ENCODE measurements around the gene CUEDC2.

The CUEDC2 gene

DNA sequence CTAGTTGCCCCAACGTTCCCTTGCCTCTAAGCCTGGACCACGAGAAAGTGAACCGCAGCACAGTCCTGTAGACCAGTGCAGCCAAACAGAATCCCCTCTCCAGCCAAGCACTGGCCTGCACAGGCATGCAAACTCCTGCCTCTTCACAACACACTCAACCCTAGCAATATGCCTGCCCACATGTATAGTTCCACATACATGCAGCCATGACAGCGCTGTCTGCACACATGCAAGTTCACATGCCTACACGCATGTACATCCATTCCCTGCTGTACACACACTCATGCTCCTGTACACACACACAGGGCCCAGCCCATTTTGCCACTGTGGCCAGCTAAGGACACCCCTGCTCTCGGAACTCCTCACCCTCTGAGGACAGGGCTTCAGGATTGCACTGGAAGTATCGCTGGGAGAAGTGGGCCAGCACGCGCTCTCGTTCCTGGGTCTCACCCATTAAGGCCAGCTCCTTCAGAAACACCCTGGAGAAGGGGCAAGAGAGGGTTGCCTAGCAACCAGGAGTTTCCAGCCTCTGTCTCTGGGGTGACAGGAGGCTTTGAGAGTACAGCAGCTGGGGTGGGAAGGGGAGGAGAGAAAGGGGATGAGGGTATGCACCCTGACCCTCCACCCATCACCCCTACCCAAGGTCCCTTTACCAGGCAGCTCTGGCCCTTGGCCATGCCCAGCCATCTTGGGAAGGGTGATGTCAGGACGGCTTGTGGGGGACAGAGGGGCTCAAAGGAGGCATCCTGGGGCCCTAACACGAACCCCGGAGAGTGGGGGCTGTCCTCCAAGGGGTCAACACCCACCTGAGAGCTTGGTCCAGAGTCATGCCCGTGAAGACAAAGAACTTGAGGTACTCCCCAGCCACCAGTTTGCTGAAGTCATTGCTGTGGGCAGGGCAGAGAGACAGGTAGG, 20.8 kb downstream of the CUEDC2 start:
- TF ChIP-seq, protein P1, sequence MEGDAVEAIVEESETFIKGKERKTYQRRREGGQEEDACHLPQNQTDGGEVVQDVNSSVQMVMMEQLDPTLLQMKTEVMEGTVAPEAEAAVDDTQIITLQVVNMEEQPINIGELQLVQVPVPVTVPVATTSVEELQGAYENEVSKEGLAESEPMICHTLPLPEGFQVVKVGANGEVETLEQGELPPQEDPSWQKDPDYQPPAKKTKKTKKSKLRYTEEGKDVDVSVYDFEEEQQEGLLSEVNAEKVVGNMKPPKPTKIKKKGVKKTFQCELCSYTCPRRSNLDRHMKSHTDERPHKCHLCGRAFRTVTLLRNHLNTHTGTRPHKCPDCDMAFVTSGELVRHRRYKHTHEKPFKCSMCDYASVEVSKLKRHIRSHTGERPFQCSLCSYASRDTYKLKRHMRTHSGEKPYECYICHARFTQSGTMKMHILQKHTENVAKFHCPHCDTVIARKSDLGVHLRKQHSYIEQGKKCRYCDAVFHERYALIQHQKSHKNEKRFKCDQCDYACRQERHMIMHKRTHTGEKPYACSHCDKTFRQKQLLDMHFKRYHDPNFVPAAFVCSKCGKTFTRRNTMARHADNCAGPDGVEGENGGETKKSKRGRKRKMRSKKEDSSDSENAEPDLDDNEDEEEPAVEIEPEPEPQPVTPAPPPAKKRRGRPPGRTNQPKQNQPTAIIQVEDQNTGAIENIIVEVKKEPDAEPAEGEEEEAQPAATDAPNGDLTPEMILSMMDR (IDR thresholded peaks at IDR 0.05; ENCODE audit: low read depth, low read length, poor library complexity, severe bottlenecking): no peak
- TF ChIP-seq EZH2phosphoT487 (IDR thresholded peaks at IDR 0.05; ENCODE audit: borderline replicate concordance, low read length): no peak
- Histone ChIP-seq H3K9me3 (ENCODE audit: control insufficient read depth, insufficient read depth, low read length) (no peaks in the 10 kb centered on the region), H3K9me2 (replicated peaks; ENCODE audit: control insufficient read depth, low read length) (no peaks in the 10 kb centered on the region), H4K20me1 (ENCODE audit: control insufficient read depth, insufficient read depth, low read depth, low read length) (no peaks in the 10 kb centered on the region), H3K36me3 (ENCODE audit: control insufficient read depth, low read length) (no peaks in the 10 kb centered on the region), H3K4me3 (ENCODE audit: low read length) (no peak overlapping the region), H3K27me3 (ENCODE audit: control insufficient read depth, low read length) (peaks cover 46% of the 10 kb centered on the region), H3K27ac (ENCODE audit: low read depth, low read length) (no peak overlapping the region), H3K4me2 (ENCODE audit: low read length) (no peak overlapping the region), H3K79me2 (ENCODE audit: control insufficient read depth, low read length) (no peaks in the 10 kb centered on the region), H3K4me1 (ENCODE audit: control insufficient read depth, low read length) (peaks cover 10% of the 10 kb centered on the region), H3F3A (ENCODE audit: control insufficient read depth, insufficient read depth) (no peaks in the 10 kb centered on the region)

DNA sequence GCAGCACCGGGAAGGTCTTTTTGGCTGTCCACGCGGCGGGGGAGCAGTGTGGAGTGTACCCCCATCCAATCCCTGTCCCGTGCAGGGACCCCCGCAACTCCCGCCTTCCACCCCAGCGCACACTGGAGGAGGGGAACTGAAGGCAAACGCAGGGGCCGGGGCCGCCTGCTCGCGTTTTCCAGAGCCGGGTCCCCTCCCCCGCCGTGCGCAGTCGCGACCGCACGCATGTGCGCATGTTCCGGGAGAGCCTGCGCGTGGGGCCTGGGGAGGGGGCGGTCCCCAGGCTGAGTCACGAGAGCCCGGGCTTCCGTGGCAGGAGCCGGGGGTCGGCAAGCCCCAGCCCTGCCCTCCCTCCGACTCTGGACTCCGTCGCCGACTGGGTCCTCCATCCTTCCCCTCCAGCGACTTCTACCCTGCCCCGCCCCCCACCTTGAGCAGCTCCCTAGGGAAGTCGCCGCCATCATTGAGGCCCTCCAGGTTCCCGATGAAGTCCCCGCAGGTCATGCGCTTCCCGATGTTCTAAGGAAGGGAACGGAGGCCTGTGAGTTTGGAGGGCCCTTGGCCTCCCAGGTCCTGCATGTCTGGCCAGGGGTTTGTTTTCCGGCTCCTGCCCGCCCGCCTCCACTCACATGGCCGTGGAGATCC, 21.8 kb downstream of the CUEDC2 start:
- Histone ChIP-seq H3K4me1 (ENCODE audit: control insufficient read depth, low read length) (peaks cover 10% of the 10 kb centered on the region), H3K27me3 (ENCODE audit: control insufficient read depth, low read length) (peaks cover 49% of the 10 kb centered on the region), H3K9me3 (ENCODE audit: control insufficient read depth, insufficient read depth, low read length) (no peaks in the 10 kb centered on the region), H4K20me1 (ENCODE audit: control insufficient read depth, insufficient read depth, low read depth, low read length) (no peaks in the 10 kb centered on the region), H3F3A (ENCODE audit: control insufficient read depth, insufficient read depth) (no peaks in the 10 kb centered on the region), H3K36me3 (ENCODE audit: control insufficient read depth, low read length) (no peaks in the 10 kb centered on the region), H3K9me2 (replicated peaks; ENCODE audit: control insufficient read depth, low read length) (no peaks in the 10 kb centered on the region), H3K4me3 (ENCODE audit: low read length) (no peak overlapping the region), H3K27ac (ENCODE audit: low read depth, low read length) (no peak overlapping the region), H3K4me2 (ENCODE audit: low read length) (no peak overlapping the region), H3K79me2 (ENCODE audit: control insufficient read depth, low read length) (no peaks in the 10 kb centered on the region)
- TF ChIP-seq, protein P1 (IDR thresholded peaks at IDR 0.05; ENCODE audit: low read depth, low read length, poor library complexity, severe bottlenecking): no peak
- no peak for TF ChIP-seq EZH2phosphoT487 (IDR thresholded peaks at IDR 0.05; ENCODE audit: borderline replicate concordance, low read length)

- H3K79me2 ChIP-seq (ENCODE audit: control insufficient read depth, low read length): no peaks in the 10 kb centered on the region
- H3K36me3 ChIP-seq (ENCODE audit: control insufficient read depth, low read length): no peaks in the 10 kb centered on the region
- H3K4me1 ChIP-seq (ENCODE audit: control insufficient read depth, low read length): peaks cover 10% of the 10 kb centered on the region
- no peaks in the 10 kb centered on the region for H3F3A ChIP-seq (ENCODE audit: control insufficient read depth, insufficient read depth)
- no peak overlapping the region for H3K27ac ChIP-seq (ENCODE audit: low read depth, low read length)
- H3K4me3 ChIP-seq (ENCODE audit: low read length): no peak overlapping the region
- H4K20me1 ChIP-seq (ENCODE audit: control insufficient read depth, insufficient read depth, low read depth, low read length): no peaks in the 10 kb centered on the region
- H3K9me2 ChIP-seq (replicated peaks; ENCODE audit: control insufficient read depth, low read length): no peaks in the 10 kb centered on the region
- H3K9me3 ChIP-seq (ENCODE audit: control insufficient read depth, insufficient read depth, low read length): no peaks in the 10 kb centered on the region
- TF ChIP-seq, protein P1 (IDR thresholded peaks at IDR 0.05; ENCODE audit: low read depth, low read length, poor library complexity, severe bottlenecking): no peak
- H3K27me3 ChIP-seq (ENCODE audit: control insufficient read depth, low read length): peaks cover 49% of the 10 kb centered on the region
- no peak overlapping the region for H3K4me2 ChIP-seq (ENCODE audit: low read length)
These were observed 22.6 kb downstream of the CUEDC2 start for GRCh38 chr10:102409604-102410428.

Measured in DOHH2 (cell line).